Measurements from ENCODE around the gene STX10.

STX10 gene

GRCh38 chr19:13119627-13120026 lies 30.5 kb downstream of the STX10 start:
- DNase-seq (ENCODE audit: low spot score) = no peak

- peak; percentile 53 for DNase-seq (ENCODE audit: low spot score)
Observed at GRCh38 chr19:13118424-13119193, 31.6 kb downstream of the STX10 start.

DNA sequence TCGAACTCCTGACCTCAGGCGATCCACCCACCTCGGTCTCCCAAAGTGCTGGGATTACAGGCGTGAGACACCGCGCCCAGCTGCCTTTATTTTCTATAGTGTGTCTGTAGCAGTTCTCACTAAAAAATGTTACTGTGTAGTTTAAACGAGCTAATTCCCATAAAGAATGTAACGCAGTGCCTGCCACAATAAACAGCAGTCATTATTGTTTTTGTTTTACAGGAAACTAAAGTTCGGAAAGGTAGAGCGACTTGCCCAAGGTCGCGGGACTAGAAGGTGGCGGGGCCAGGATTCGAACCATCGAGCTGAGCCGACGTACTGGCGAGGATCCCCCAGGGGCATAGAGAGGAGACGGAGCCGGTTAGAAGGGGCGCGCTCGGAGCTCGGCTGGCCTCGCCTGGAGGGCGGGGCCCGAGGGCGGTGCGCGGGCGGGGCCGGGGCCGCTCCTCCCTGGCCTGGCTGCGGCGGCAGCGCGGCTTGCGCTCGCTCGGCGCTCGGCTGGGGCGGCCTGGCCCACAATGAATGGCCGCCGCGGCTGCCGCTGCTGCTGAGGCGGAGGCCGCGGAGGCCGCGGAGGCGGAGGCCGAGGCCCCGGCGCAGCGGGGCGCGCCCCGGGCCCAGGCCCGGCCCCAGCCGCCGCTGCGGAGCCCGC lies 32.3 kb downstream of the STX10 start, which contains the start of gene NACC1:
Gene NACC1 (plus strand): TSS at position 493 of the 652 bp plus-strand sequence. CDS start 16,944 bp downstream, outside the sequence.
- peak; percentile 84 for DNase-seq (ENCODE audit: low spot score)

DNA sequence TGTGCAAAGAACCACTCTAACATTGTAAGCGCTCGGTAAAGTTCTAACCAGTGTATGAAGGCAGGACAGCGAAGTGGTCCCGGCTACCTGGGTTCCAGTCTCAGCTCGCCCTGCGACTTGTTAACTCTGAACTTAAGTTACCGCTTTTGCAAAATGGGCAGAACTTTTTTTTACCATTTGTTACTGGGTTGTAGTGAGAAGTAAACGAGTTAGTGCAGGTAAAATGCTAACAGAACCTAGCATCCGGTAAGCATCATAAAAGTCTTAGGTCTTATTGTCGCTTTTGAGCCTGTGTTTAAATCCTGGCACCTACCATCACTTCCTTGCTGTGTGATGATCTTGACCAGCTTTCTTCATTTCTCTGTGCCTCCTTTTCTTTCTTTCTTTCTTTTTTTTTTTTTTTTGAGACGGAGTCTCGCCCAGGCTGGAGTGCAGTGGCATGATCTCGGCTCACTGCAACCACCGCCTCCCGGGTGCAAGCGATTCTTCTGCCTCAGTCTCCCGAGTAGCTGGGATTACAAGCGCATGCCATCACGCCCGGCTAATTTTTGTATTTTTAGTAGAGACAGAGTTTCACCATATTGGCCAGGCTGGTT lies 32.9 kb downstream of the STX10 start:
- no peak for DNase-seq (ENCODE audit: low spot score)

GRCh38 chr19:13116282-13117175 lies 33.6 kb downstream of the STX10 start, which contains the start of gene TRMT1:
Gene TRMT1, minus strand, starts transcription at chr19:13116740. Its CDS starts 341 bp downstream, at chr19:13116399.
- peak; percentile 89 for DNase-seq (ENCODE audit: low spot score)

GRCh38 chr19:13115936-13116281 lies 34.3 kb downstream of the STX10 start:
- DNase-seq (ENCODE audit: low spot score) = no peak

DNA sequence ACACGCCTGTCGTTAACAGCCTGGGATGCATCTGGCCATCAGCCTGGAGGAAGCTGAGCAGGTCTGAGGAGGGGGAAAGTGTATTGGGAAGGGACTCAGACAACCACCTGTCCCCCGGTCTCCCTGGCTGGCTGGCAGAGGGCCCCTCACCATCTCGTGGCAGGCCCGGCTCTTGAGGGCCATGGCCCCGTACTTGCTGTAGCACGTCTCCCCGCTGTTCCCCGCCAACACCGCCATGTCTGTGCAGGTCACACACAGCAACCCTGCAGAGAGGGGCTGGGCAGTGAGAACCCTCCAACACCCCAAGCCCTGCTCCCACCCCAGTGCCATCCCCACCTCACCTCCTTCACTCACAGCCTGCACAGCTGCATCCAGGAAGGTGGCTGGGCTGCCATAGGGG lies 37.6 kb downstream of the STX10 start:
- DNase-seq (ENCODE audit: low spot score) = no peak

DNA sequence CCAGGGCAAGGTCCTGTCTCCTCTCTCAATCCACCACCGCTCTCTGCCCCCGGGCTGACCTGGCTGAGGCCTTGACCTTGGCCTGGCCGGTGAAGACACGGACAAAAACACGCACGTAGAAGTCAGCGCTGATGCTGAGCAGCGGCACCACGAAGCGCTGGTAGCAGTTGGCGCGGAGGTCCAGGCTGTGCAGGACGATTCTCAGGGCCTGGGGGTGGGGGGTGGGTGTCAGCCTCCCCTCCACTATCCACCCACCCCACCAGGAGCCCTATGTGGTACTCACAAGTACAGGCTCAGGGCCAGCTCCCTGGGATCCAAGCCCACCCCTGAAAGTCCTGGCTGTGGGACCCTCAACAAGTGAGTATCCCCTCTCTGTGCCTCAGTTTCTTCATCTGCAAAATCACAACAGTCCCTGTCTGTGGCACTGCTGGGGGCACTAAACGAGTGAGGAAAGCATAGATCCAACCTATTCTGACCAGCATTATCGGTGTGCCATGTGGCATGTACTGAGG lies 40.0 kb downstream of the STX10 start:
- DNase-seq (ENCODE audit: low spot score) = no peak

- no peak for DNase-seq (ENCODE audit: low spot score)
Observed at GRCh38 chr19:13109361-13110098, 40.6 kb downstream of the STX10 start.

DNA sequence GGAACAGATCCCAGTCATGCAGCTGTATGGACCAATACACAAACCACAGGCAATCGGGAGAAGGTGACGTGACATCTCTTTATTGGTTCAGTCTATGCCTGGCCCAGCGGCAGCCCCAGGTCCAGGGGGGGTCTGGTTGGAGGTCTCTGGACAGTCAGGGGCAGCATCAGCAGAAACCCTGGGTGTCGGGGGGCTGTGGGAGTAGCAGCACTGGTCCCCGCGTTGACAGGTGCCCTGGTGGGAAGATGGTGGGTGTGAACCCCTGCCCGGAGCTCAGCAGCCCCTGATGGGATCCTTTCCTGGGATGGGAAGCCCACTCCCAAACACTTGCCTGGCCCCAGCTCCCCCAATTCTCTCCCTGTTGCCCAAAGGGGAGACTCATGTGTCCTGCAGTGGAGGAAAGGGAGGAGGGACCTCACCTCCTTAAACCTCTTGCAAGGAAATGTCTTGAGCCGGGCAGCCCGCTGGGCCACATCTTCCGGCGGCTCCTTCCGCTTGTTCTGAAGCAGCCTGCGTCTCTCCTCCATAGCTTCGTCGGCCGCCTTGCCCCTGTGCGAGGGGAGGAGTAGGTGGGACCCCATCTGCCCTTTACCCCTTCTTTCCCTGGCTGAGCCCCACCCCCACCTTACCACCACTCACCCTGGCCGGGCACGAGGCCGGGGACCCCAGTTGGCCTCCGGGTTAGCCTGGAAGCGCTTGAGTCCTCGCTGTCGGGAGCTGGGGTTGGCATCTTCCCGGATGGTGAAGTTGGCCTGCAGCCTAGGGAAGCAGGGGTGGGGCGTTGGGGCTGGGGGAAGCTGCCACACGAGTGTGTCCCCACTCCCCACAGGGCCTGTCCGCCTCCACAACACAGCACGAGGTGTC lies 45.1 kb downstream of the STX10 start:
- no peak for DNase-seq (ENCODE audit: low spot score)

GRCh38 chr19:13104360-13104847 lies 45.8 kb downstream of the STX10 start:
- DNase-seq (ENCODE audit: low spot score) = no peak

GRCh38 chr19:13103581-13104359 lies 46.4 kb downstream of the STX10 start:
- DNase-seq (ENCODE audit: low spot score) = no peak

DNA sequence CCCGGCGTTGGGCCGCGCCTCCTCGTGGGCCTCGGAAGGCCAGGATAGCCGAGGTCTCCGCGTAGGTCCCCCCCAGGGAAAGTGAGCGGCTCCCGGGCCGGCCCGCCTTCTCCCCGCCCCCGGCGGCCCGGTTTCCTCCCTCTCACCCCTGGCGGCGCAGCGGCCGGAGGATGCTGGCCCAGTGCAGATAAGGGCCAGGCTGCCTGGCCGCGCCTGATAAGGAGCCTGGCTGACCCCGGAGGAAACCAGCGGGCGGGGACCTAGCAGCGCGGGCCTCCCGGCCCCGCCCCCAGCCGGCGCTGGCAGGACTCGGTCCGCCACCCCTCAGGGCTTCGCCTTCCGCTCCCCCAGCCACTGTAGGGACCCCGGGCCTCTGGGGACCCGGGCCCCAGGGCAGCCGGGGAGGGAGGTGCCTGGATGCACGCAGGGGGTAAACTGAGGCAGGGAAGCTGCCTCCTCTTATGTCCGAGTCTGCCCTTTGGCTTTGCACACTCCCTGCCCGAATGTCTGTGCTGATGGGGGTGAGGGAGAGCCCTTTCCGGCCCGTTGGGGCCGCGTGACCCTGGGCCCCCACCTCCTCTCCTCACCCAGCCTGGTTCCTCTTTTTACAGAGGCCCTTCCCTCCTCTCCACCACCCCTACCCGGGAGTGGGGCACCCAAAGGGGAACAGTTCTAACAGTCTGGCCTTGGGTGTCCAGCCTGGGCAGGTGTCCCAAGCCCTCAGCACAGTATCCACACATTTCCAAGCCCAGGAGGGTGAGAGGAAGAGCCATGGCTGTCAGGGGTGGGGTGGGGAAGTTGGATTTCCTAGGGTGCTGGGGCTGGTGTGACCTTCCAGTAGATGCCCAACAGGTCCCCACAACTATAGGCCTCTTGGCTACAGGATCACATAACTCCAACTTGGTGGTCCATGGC lies 47.3 kb downstream of the STX10 start, which contains the start of gene LYL1:
Gene LYL1 (minus strand): TSS at position 193 of the 915 bp plus-strand sequence. CDS start 1,687 bp downstream, outside the sequence.
- DNase-seq (ENCODE audit: low spot score) = peak; percentile 69

DNA sequence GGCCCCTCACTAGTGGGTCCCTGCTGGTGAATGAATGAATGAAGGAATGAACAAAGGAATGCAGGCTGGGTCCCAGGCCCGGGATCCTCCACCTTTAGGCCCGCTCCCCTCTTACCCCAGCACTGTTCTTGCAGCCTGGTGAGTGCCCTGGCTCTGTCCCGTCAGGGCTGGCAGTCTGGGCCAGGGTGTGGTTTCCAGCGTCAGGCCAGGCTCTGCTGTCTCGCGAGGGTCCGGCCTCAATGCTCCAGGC lies 47.8 kb downstream of the STX10 start:
- no peak for DNase-seq (ENCODE audit: low spot score)

DNA sequence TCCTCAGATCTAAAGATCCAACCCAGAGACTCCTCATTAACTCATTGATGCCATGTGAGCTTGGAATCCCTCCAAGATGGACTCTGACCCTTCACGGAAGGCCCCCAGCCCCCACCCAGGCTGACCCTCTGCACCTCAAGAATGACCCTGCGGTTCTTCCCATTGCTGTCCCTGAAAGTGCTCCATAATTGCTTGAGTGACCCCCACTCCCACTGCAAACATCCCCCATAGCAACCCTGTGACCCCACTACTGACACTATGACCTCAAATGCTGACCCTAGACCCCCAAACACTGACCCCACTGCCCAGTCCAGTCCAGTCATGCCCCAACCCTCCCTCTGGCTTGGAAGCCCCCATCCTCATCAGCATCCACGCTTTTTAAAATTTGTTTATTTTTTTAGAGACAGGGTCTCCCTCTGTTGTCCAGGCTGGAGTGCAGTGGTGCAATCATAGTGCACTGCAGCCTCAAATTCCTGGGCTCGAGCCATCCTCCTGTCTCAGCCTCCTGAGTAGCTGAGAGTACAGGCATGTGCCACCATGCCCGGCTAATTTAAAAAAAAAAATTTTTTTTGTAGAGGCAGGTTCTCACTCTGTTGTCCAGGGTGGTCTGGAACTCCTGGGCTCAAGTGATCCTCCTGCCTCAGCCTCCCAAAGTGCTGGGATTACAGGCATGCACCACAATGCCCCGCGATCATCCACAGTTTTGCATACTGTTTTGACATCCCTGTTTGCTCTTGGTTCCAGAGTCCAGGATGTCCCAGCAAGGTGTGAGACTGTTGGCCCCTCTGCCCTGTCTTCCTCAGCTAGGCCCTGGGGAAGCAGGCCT lies 48.4 kb downstream of the STX10 start:
- no peak for DNase-seq (ENCODE audit: low spot score)

- no peak for DNase-seq (ENCODE audit: low spot score)
Observed at GRCh38 chr19:13100841-13101589, 49.2 kb downstream of the STX10 start.

Measured in SK-N-DZ (cell line).